ENCODE results near the gene COL25A1.

DNA sequence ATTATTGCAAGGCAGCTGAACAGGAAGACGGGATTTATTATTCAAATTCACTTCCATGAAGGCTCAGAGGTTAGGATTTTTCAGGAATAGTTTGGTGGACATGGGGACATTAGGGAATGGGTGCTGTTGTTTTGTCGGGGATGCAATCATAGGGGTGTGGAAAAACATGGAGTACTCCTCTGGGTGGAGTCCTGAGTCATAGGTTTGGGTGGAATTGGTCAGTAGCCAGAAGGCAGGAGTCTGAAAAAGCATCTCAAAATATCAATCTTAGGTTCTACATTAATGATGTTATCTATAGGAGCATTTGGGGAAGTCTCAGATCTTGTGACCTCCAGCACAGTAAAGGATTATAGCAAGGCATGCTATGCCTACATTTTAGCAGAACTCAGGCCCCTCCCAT, 525.1 kb downstream of the COL25A1 start:
- TF ChIP-seq, protein P1, sequence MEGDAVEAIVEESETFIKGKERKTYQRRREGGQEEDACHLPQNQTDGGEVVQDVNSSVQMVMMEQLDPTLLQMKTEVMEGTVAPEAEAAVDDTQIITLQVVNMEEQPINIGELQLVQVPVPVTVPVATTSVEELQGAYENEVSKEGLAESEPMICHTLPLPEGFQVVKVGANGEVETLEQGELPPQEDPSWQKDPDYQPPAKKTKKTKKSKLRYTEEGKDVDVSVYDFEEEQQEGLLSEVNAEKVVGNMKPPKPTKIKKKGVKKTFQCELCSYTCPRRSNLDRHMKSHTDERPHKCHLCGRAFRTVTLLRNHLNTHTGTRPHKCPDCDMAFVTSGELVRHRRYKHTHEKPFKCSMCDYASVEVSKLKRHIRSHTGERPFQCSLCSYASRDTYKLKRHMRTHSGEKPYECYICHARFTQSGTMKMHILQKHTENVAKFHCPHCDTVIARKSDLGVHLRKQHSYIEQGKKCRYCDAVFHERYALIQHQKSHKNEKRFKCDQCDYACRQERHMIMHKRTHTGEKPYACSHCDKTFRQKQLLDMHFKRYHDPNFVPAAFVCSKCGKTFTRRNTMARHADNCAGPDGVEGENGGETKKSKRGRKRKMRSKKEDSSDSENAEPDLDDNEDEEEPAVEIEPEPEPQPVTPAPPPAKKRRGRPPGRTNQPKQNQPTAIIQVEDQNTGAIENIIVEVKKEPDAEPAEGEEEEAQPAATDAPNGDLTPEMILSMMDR (IDR thresholded peaks at IDR 0.05) = no peak
- TF ChIP-seq REST (IDR thresholded peaks at IDR 0.05; ENCODE audit: insufficient read depth in 1 of 2, low read depth in 2 of 2, low read length in 1 of 2) = no peak

Data from Panc1 (cell line).